Measurements from ENCODE around the gene ASGR2.

DNA sequence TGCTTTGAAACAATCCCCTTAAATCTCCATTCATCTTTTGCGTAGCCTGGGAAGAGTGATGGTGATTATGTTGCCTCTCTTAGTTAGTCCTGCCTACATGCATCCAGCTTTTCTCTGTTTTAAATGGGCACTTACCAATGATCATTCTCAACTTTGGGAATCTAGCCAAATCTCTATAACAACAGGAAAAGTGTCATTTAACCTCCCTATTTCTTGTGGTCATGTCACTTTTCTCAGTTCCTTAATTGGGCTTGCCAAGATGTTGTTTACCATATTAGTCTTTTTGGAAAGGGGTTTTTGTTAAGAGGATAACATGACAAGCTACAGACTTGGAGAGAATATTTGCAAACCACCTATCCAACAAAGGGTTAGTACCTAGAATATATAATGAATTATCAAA, 19.0 kb downstream of the ASGR2 start:
- TF ChIP-seq, protein P1, sequence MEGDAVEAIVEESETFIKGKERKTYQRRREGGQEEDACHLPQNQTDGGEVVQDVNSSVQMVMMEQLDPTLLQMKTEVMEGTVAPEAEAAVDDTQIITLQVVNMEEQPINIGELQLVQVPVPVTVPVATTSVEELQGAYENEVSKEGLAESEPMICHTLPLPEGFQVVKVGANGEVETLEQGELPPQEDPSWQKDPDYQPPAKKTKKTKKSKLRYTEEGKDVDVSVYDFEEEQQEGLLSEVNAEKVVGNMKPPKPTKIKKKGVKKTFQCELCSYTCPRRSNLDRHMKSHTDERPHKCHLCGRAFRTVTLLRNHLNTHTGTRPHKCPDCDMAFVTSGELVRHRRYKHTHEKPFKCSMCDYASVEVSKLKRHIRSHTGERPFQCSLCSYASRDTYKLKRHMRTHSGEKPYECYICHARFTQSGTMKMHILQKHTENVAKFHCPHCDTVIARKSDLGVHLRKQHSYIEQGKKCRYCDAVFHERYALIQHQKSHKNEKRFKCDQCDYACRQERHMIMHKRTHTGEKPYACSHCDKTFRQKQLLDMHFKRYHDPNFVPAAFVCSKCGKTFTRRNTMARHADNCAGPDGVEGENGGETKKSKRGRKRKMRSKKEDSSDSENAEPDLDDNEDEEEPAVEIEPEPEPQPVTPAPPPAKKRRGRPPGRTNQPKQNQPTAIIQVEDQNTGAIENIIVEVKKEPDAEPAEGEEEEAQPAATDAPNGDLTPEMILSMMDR (IDR thresholded peaks at IDR 0.05): no peak
- no peak for TF ChIP-seq POLR2A (IDR thresholded peaks at IDR 0.05)
- TF ChIP-seq EP300 (IDR thresholded peaks at IDR 0.05): no peak
- TF ChIP-seq POLR2AphosphoS5 (IDR thresholded peaks at IDR 0.05): no peak

All from stomach (tissue), 4 donors.